Coronary artery (tissue), 2 donors: Measurements from ENCODE around the gene NBEA.

Source experiments
- DNase-seq: peaks from one replicate; pipeline ENCODE4 v3.0.0-alpha.2; 2017; ENCODE audit warnings: low spot score
- H3K27ac ChIP-seq, 2 donors: fragments of 200-600 bp; sonication (generic); one replicate each; pipeline ENCODE4 v1.5.1; 2016 to 2019
- H3K4me3 ChIP-seq: fragments of 200-600 bp; sonication (generic); 2 replicates; pipeline ENCODE4 v1.5.1; 2016; ENCODE audit warnings: mild to moderate bottlenecking, moderate library complexity
- TF ChIP-seq, protein P1 (sequence below): fragments of 200-600 bp; sonication (generic); IDR thresholded peaks from one replicate; pipeline ENCODE4 v1.5.1; 2019; ENCODE audit warnings: antibody characterized with exemption

The NBEA gene

DNA sequence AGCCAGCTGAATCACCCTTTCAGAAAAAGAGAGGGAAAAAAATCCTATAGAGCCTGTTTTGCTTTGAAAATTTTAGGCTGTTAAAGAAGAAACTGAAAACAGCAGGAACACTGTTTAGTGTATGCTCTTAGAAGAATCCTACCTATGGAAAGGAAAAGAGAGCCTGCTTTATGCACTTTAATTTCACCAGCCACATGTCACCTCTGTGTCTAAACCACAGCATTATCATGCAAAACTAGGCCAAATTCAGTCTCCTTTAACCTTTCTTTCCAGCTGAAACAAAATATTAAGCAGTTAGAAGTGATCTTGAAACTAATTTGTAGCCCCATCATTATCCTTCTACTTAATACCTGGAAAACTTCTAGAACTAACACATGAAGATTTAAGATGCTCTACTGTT lies 631.6 kb downstream of the NBEA start:
- no peak for DNase-seq
- no peak overlapping the region for H3K4me3 ChIP-seq
- no peak overlapping the region for H3K27ac ChIP-seq
- TF ChIP-seq, protein P1, sequence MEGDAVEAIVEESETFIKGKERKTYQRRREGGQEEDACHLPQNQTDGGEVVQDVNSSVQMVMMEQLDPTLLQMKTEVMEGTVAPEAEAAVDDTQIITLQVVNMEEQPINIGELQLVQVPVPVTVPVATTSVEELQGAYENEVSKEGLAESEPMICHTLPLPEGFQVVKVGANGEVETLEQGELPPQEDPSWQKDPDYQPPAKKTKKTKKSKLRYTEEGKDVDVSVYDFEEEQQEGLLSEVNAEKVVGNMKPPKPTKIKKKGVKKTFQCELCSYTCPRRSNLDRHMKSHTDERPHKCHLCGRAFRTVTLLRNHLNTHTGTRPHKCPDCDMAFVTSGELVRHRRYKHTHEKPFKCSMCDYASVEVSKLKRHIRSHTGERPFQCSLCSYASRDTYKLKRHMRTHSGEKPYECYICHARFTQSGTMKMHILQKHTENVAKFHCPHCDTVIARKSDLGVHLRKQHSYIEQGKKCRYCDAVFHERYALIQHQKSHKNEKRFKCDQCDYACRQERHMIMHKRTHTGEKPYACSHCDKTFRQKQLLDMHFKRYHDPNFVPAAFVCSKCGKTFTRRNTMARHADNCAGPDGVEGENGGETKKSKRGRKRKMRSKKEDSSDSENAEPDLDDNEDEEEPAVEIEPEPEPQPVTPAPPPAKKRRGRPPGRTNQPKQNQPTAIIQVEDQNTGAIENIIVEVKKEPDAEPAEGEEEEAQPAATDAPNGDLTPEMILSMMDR, result no peak

DNA sequence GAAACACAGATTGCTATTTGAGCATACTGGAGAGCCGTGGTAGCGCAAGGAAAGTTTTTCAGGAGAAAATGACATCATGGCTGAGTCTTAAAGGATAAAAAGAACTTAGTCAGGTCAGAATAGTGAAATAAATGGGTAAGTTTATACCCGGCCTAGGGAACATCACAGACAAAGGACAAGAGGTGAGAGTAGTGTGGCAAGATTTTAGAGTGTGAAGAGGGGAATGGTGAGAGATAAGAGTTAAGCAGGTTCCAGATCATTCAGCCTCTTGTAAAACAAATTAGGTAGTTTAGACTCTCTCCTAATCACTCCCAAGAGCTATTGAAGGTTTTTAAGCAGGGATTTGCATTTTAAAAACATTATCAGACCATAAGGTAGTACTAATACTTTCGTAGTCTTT lies 650.4 kb downstream of the NBEA start:
- DNase-seq, result no peak
- no peak overlapping the region for H3K27ac ChIP-seq
- TF ChIP-seq, protein P1, result no peak
- no peak overlapping the region for H3K4me3 ChIP-seq

DNA sequence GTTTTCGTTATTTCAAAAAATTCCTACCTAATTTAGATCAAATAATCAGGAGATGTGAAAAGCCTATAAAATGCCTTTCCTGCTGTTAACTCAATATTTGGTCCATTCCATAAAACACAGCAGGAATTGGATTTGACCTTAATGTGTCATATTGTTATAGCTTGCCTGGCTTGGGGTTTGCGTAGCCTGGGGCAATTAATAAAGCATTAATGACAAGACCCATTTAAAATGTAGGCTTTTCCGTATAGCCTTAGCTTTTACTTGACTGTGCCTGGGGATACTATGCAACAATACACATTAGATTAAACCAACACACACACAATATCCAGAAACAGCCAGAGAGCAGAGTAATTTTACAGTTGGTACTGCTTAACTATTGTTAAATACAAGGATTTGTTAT lies 651.6 kb downstream of the NBEA start:
- no peak for DNase-seq
- Histone ChIP-seq H3K27ac (no peak overlapping the region), H3K4me3 (no peak overlapping the region)
- TF ChIP-seq, protein P1, result no peak

DNA sequence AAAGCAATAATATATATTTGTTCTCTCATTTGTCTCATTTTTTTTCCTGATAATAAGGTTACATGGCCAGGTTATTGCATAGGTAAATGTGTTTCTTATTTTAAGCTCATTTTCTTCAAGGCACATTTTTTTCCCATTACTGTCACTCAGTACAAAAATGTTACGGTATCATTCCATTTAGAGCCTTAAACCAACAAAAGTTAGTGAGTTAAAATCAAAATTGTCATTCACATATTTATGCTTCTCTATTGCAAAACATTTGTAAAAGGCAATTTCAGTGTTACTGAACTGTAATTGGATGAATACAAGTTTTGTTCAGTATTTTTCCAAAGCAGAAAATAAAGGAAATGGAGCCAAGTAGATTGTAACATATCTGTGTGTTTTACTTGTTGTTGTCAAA lies 652.0 kb downstream of the NBEA start:
- no peak for DNase-seq
- Histone ChIP-seq H3K27ac (no peak overlapping the region), H3K4me3 (no peak overlapping the region)
- TF ChIP-seq, protein P1, result no peak

DNA sequence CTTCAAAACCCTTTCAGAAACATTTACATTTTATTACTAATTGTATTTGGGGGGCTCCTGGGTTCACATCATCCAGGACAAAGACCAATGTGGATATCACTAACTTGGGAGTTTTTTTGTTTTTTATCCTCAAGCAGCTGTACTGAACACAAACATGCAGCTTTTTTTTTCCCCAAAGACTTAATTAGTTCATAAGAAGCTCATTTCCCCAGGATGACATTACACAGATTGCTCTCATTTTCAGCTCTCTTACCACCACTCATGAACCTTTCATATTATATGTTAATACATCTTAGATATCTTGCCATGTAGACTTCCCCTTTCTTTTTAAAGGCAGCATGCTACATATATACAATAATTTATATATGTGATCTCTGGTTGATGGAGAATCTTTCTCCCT lies 653.1 kb downstream of the NBEA start:
- TF ChIP-seq, protein P1, result no peak
- DNase-seq, result no peak

DNA sequence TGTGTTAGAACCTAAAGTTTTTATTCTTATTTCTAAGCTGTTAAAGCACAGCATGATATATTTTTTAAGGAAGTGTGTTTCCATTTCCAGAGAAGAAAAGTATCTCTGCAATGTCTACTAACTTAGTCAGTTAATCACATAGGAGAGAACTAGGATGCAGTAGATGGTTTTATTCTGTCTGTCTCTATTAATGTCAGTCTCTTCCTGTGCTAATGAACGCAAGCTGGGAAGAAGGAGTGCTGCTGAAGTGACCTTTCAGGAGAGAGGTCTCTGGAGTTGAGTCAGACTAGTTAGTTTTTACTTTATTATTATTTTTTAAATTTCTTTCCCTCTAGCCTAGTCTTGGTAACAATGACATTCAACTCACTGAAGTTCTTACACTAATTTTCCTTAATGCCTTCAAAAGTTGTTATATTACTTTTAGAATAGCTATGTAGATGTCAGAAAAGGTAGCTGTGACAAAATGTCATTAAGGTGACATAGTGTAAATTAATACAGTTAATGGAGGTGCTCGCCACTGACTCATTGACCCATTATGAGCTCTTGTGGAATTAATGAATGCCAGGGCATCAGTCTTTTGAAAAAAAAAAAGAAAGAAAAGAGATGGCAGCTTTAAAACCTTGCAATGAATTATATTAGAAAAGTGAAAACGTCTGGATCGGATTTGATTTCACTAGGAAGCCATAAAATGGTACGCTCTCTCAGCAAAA lies 654.4 kb downstream of the NBEA start:
- TF ChIP-seq, protein P1, result no peak
- Histone ChIP-seq H3K4me3 (no peak overlapping the region), H3K27ac (no peak overlapping the region)
- DNase-seq, result no peak

More for the DNA sequence above, 653.1 kb downstream of the NBEA start:
- Histone ChIP-seq H3K27ac (no peak overlapping the region), H3K4me3 (no peak overlapping the region)

DNA sequence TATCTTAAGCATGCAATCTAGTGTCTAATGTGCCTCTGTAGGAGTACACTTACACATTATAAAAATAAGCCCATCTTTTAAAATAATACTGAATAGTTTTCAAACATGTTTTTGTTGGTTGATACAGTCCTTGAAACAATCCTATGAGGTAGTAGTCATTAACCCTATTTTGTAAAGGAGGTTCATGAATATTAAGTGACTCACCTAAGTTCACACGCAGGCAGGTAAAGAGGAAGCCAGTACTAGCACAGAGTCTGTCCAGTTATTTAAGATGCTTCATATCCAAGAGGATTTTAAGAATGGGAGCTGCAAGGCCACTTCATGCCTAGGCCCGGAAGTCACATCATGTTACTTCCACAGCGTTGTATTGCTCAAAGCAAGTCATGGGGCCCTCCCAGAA lies 655.4 kb downstream of the NBEA start:
- H3K27ac ChIP-seq, result peak overlapping the region in 1 of 2 donors; percentile 33
- H3K4me3 ChIP-seq, result no peak overlapping the region
- TF ChIP-seq, protein P1, result no peak
- DNase-seq, result no peak
